GM18909 (cell line): ENCODE measurements around the gene HOXC12.

Experiments used
- ATAC-seq: cut with Tn5 transposase; IDR thresholded peaks from one replicate; pipeline ENCODE4 v1.9.1; 2021; ENCODE audit warnings: mild to moderate bottlenecking; ENCODE audit not compliant: unreplicated experiment, poor library complexity

HOXC12 gene

GRCh38 chr12:53954694-53955035 lies at the start of gene HOXC12:
Gene HOXC12, plus strand, starts transcription at chr12:53954903. Its CDS starts 27 bp downstream, at chr12:53954930.
- no peak for ATAC-seq

GRCh38 chr12:53907103-53907502 lies 47.6 kb upstream of the HOXC12 start:
- ATAC-seq, result no peak

- no peak for ATAC-seq
Observed at GRCh38 chr12:53916788-53917655, 37.7 kb upstream of the HOXC12 start.

- ATAC-seq, result no peak
Observed at GRCh38 chr12:53924521-53925405, 29.9 kb upstream of the HOXC12 start.

GRCh38 chr12:53927220-53928029 lies 27.3 kb upstream of the HOXC12 start:
- no peak for ATAC-seq

- no peak for ATAC-seq
Observed at GRCh38 chr12:53928054-53928835, 26.5 kb upstream of the HOXC12 start.

- no peak for ATAC-seq
Observed at GRCh38 chr12:53929527-53929926, 25.2 kb upstream of the HOXC12 start.

- no peak for ATAC-seq
Observed at GRCh38 chr12:53930591-53931255, 24.0 kb upstream of the HOXC12 start.

GRCh38 chr12:53931844-53932581 lies 22.7 kb upstream of the HOXC12 start:
- no peak for ATAC-seq

- no peak for ATAC-seq
Observed at GRCh38 chr12:53932915-53933314, 21.8 kb upstream of the HOXC12 start.

GRCh38 chr12:53935383-53936341 lies 19.0 kb upstream of the HOXC12 start:
- no peak for ATAC-seq

GRCh38 chr12:53937099-53937498 lies 17.6 kb upstream of the HOXC12 start:
- no peak for ATAC-seq

GRCh38 chr12:53937596-53938325 lies 16.9 kb upstream of the HOXC12 start:
- ATAC-seq, result no peak

GRCh38 chr12:53938326-53939140 lies 16.2 kb upstream of the HOXC12 start, which contains the start of gene HOXC13:
Gene HOXC13, plus strand, starts transcription at chr12:53938831. Its CDS starts 76 bp downstream, at chr12:53938907.
- no peak for ATAC-seq

- ATAC-seq, result no peak
Observed at GRCh38 chr12:53939141-53940108, 15.3 kb upstream of the HOXC12 start.
